Breast epithelium (tissue), 3 donors: Measurements from ENCODE around the gene FCRL3.

ENCODE experiments used
- POLR2A ChIP-seq: fragments of 450-650 bp; IDR thresholded peaks from one replicate; pipeline ENCODE4 v1.6.1; 2016; ENCODE audit warnings: antibody characterized with exemption, mild to moderate bottlenecking, moderate library complexity
- TF ChIP-seq, protein P1 (sequence below), 3 donors: fragments of 450-650 bp; IDR thresholded peaks; one replicate each; pipeline ENCODE4 v1.5.1; 2016 to 2017; ENCODE audit warnings: antibody characterized with exemption in 3 of 3, mild to moderate bottlenecking in 3 of 3, moderate library complexity in 3 of 3

DNA sequence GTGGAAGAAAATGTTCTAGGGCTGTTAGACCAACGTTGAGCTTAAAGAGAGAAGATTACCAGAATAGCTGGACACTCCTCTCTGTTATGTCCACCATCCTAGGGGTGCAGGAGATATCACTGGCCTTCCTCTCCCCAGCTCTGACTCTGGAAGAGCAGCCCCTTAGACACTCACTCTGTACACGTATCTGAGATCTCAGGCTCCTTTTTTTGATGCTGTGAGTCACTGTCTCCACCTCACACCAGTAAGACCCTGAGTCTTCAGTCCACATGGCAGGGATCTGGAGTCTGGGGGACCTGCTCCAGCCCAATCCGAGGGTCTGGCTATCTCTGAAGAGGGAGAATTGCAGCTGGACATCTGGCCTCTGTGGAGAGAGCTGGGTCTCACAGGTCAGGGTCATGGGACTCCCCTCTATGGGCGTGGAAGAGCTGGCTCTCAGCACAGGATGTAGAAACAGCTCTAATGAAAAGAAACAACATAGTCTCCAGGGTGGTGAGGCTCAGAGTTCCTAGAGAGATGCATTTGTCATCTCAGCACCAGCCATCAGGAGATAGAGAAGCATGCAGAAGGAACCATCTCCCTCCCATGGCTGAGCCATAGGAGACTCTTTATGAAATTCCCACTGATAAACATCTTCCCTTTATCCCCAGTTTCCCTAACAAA is 3.5 kb downstream of the FCRL3 start:
- TF ChIP-seq, protein P1, sequence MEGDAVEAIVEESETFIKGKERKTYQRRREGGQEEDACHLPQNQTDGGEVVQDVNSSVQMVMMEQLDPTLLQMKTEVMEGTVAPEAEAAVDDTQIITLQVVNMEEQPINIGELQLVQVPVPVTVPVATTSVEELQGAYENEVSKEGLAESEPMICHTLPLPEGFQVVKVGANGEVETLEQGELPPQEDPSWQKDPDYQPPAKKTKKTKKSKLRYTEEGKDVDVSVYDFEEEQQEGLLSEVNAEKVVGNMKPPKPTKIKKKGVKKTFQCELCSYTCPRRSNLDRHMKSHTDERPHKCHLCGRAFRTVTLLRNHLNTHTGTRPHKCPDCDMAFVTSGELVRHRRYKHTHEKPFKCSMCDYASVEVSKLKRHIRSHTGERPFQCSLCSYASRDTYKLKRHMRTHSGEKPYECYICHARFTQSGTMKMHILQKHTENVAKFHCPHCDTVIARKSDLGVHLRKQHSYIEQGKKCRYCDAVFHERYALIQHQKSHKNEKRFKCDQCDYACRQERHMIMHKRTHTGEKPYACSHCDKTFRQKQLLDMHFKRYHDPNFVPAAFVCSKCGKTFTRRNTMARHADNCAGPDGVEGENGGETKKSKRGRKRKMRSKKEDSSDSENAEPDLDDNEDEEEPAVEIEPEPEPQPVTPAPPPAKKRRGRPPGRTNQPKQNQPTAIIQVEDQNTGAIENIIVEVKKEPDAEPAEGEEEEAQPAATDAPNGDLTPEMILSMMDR (IDR thresholded peaks at IDR 0.05), result no peak
- TF ChIP-seq POLR2A, result no peak
